Trophoblast cell (in vitro differentiated cells and primary cell): Measurements from ENCODE around the gene SYTL2.

ENCODE experiments used
- DNase-seq, 2 donors: peaks; one replicate each; pipeline ENCODE4 v3.0.0-alpha.2; 2016
- H2AFZ ChIP-seq: 2 replicates; pipeline ENCODE4 v1.6.1; 2013; ENCODE audit warnings: low read length, moderate library complexity, mild to moderate bottlenecking; ENCODE audit not compliant: insufficient read depth, poor library complexity
- H2AK5ac ChIP-seq: 2 replicates; pipeline ENCODE4 v1.6.1; 2013; ENCODE audit warnings: mild to moderate bottlenecking, low read length
- H2BK120ac ChIP-seq: 2 replicates; pipeline ENCODE4 v1.6.1; 2013; ENCODE audit warnings: low read length, mild to moderate bottlenecking, moderate library complexity; ENCODE audit not compliant: insufficient read depth, poor library complexity
- H2BK12ac ChIP-seq: 2 replicates; pipeline ENCODE4 v1.6.1; 2013; ENCODE audit warnings: mild to moderate bottlenecking, low read length, moderate library complexity
- H2BK5ac ChIP-seq: 2 replicates; pipeline ENCODE4 v1.6.1; 2013; ENCODE audit warnings: low read length, low read depth, moderate library complexity, mild to moderate bottlenecking; ENCODE audit not compliant: poor library complexity
- H3K14ac ChIP-seq: 2 replicates; pipeline ENCODE4 v1.6.1; 2013; ENCODE audit warnings: mild to moderate bottlenecking, low read length
- H3K18ac ChIP-seq: 2 replicates; pipeline ENCODE4 v1.6.1; 2013; ENCODE audit warnings: mild to moderate bottlenecking, low read length
- H3K23ac ChIP-seq: 2 replicates; pipeline ENCODE4 v1.6.1; 2013; ENCODE audit warnings: low read length
- H3K27ac ChIP-seq: 2 replicates; pipeline ENCODE4 v1.5.1; 2013; ENCODE audit warnings: low read depth, mild to moderate bottlenecking, inconsistent platforms, low read length, moderate library complexity
- H3K27me3 ChIP-seq: 2 replicates; pipeline ENCODE4 v1.6.1; 2013; ENCODE audit warnings: inconsistent platforms, mild to moderate bottlenecking, low read length, moderate library complexity; ENCODE audit not compliant: insufficient read depth
- H3K36me3 ChIP-seq, 2 experiments: 1 replicate in 1 of 2; 2 replicates in 1 of 2; pipeline ENCODE4 v1.6.1; 2013; ENCODE audit warnings: low read length in 2 of 2, mild to moderate bottlenecking in 2 of 2, moderate library complexity in 1 of 2; ENCODE audit not compliant: insufficient read depth in 2 of 2, control insufficient read depth in 1 of 2
- H3K4ac ChIP-seq: 2 replicates; pipeline ENCODE4 v1.6.1; 2013; ENCODE audit warnings: low read depth, mild to moderate bottlenecking, low read length, moderate library complexity
- H3K4me1 ChIP-seq, 2 experiments: 1 replicate in 1 of 2; 2 replicates in 1 of 2; pipeline ENCODE4 v1.6.1; 2013; ENCODE audit warnings: low read length in 2 of 2, mild to moderate bottlenecking in 2 of 2, moderate library complexity in 1 of 2; ENCODE audit not compliant: insufficient read depth in 2 of 2, control insufficient read depth in 1 of 2
- H3K4me2 ChIP-seq: 2 replicates; pipeline ENCODE4 v1.6.1; 2013; ENCODE audit warnings: inconsistent platforms, mild to moderate bottlenecking, low read length, moderate library complexity
- H3K4me3 ChIP-seq: 2 replicates; pipeline ENCODE4 v1.5.1; 2013; ENCODE audit warnings: mild to moderate bottlenecking, low read depth, low read length, inconsistent platforms
- H3K79me1 ChIP-seq: one replicate; pipeline ENCODE4 v1.6.1; 2013; ENCODE audit warnings: low read length
- H3K79me2 ChIP-seq: 2 replicates; pipeline ENCODE4 v1.6.1; 2013; ENCODE audit warnings: low read length, mild to moderate bottlenecking; ENCODE audit not compliant: control insufficient read depth, insufficient read depth, poor library complexity
- H3K9ac ChIP-seq: 2 replicates; pipeline ENCODE4 v1.6.1; 2013; ENCODE audit warnings: mild to moderate bottlenecking, low read length
- H3K9me3 ChIP-seq: 2 replicates; pipeline ENCODE4 v1.6.1; 2013; ENCODE audit warnings: low read depth, mild to moderate bottlenecking, control low read depth, inconsistent platforms, low read length; ENCODE audit not compliant: insufficient read depth
- H4K12ac ChIP-seq: 2 replicates; pipeline ENCODE4 v1.6.1; 2013; ENCODE audit warnings: low read depth, mild to moderate bottlenecking, low read length, moderate library complexity
- H4K8ac ChIP-seq: 2 replicates; pipeline ENCODE4 v1.6.1; 2013; ENCODE audit warnings: low read depth, mild to moderate bottlenecking, low read length, moderate library complexity
- H4K91ac ChIP-seq: one replicate; pipeline ENCODE4 v1.6.1; 2013; ENCODE audit warnings: low read depth, mild to moderate bottlenecking, low read length, moderate library complexity
- WGBS: extraction: QIAGEN DNeasy Blood & Tissue Kit; methylation state at CpG from one replicate; pipeline ENCODE4 v1.1.7; 2013; ENCODE audit warnings: missing lambda C conversion rate; ENCODE audit not compliant: insufficient read length, insufficient coverage; ENCODE audit errors: extremely low coverage; 5-methylcytosine and 5-hydroxymethylcytosine counted together

SYTL2 gene

DNA sequence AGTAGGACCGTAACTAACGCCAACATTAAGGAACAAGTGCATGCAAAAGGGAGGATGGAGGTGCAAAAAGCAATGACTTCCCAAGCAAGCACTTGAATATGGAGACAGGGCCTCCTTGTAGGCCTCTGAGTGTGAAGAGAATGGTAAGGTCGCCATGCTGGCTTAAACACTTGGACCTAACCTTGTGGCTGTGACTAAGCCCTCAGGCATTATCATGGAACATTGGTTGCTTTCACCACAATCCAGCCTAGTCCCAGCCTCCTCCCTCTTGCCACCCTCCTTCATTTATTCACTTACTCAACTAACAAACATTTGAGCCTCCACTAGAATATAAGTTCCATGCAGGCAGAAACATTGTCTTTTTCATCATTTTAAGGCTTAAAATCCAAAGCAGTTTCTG is 11.9 kb upstream of the SYTL2 start:
- Histone ChIP-seq H2BK5ac (no peak overlapping the region), H3K79me1 (peaks cover 2% of the 10 kb centered on the region), H2AFZ (no peak overlapping the region), H2BK120ac (no peak overlapping the region), H3K27me3 (no peaks in the 10 kb centered on the region), H3K9me3 (no peaks in the 10 kb centered on the region), H3K36me3 (no peaks in the 10 kb centered on the region), H3K9ac (no peak overlapping the region), H2AK5ac (no peak overlapping the region), H2BK12ac (no peak overlapping the region), H3K18ac (no peak overlapping the region), H3K4ac (no peak overlapping the region), H4K91ac (no peak overlapping the region), H3K27ac (no peak overlapping the region), H4K12ac (no peak overlapping the region), H3K4me2 (no peak overlapping the region), H3K4me1 (peaks cover 11 to 13% of the 10 kb centered on the region in 2 experiments), H3K14ac (no peak overlapping the region), H4K8ac (no peak overlapping the region), H3K4me3 (no peak overlapping the region), H3K79me2 (no peaks in the 10 kb centered on the region), H3K23ac (no peak overlapping the region)
- DNase-seq, result no peak
- no CpG with 5 or more reads among the region's 3 CpGs for WGBS

DNA sequence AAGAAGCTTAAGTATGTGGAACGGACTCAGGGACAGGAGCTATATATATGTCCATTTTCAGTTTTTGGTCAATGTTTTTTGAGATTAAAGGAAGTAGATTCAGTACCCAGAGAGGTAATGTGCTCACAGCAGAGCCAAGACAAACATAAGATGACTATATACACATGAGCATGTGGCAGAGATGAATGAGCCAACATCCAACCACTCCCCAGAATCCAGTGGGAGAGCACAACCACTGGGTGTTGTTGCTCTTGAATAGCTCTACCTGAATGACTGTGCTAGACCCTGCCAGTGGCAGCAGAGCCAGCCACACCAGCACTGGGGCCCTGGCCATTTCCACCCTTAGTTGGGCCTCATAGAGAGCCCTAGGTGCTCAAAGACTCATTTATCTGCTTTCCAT is 10.7 kb upstream of the SYTL2 start:
- Histone ChIP-seq H3K9ac (no peak overlapping the region), H3K18ac (no peak overlapping the region), H4K91ac (no peak overlapping the region), H4K12ac (no peak overlapping the region), H3K14ac (no peak overlapping the region), H3K23ac (no peak overlapping the region), H3K79me2 (no peaks in the 10 kb centered on the region), H2AK5ac (no peak overlapping the region), H3K4me1 (peaks cover 5% of the 10 kb centered on the region in 2 experiments), H3K27ac (no peak overlapping the region), H4K8ac (no peak overlapping the region), H2AFZ (no peak overlapping the region), H3K4me2 (no peak overlapping the region), H2BK120ac (no peak overlapping the region), H3K27me3 (no peaks in the 10 kb centered on the region), H3K4me3 (no peak overlapping the region), H2BK5ac (no peak overlapping the region), H3K9me3 (no peaks in the 10 kb centered on the region), H3K4ac (no peak overlapping the region), H3K36me3 (no peaks in the 10 kb centered on the region), H3K79me1 (no peaks in the 10 kb centered on the region), H2BK12ac (no peak overlapping the region)
- WGBS, result no CpG with 5 or more reads among the region's 1 CpG
- DNase-seq, result no peak

DNA sequence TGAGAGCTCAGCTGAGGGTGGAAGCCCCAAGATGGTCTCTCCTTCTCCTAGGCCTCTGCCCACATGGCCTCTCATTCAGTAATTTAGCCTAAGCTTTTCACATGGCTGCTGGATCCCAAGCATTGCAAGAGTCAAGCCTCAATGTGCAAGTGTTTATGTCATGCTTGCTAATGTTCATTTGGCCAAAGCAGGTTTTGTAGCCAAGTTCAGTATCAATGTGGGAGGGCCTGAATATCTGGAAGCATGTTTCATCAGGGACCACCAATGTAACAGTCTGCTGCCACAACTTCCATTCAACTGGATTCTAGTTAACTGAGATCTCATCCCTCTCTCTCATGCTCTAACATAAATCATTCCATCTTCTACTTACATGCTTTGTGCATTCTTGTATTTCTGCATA is 8.5 kb upstream of the SYTL2 start:
- Histone ChIP-seq H2AK5ac (no peak overlapping the region), H3K79me1 (no peaks in the 10 kb centered on the region), H3K4me1 (no peaks in the 10 kb centered on the region), H3K4ac (no peak overlapping the region), H3K27ac (no peak overlapping the region), H2BK120ac (no peak overlapping the region), H3K4me3 (no peak overlapping the region), H3K14ac (no peak overlapping the region), H3K18ac (no peak overlapping the region), H2AFZ (no peak overlapping the region), H4K12ac (no peak overlapping the region), H4K91ac (no peak overlapping the region), H3K27me3 (no peaks in the 10 kb centered on the region), H4K8ac (no peak overlapping the region), H2BK5ac (no peak overlapping the region), H3K36me3 (no peaks in the 10 kb centered on the region), H2BK12ac (no peak overlapping the region), H3K4me2 (no peak overlapping the region), H3K23ac (no peak overlapping the region), H3K79me2 (no peaks in the 10 kb centered on the region), H3K9me3 (no peaks in the 10 kb centered on the region), H3K9ac (no peak overlapping the region)
- DNase-seq, result no peak

GRCh38 chr11:85815186-85815931 is 4.4 kb upstream of the SYTL2 start:
- Histone ChIP-seq H3K4ac (no peak overlapping the region), H2AFZ (no peak overlapping the region), H3K4me1 (peaks cover 2 to 7% of the 10 kb centered on the region in 2 experiments), H3K18ac (no peak overlapping the region), H2BK12ac (no peak overlapping the region), H2BK120ac (no peak overlapping the region), H4K91ac (no peak overlapping the region), H3K36me3 (no peaks in the 10 kb centered on the region), H4K12ac (no peak overlapping the region), H2BK5ac (no peak overlapping the region), H3K79me2 (no peaks in the 10 kb centered on the region), H3K23ac (no peak overlapping the region), H3K9me3 (no peaks in the 10 kb centered on the region), H3K4me3 (no peak overlapping the region), H3K27me3 (no peaks in the 10 kb centered on the region), H3K9ac (no peak overlapping the region), H3K14ac (no peak overlapping the region), H2AK5ac (no peak overlapping the region), H4K8ac (no peak overlapping the region), H3K27ac (no peak overlapping the region), H3K79me1 (peaks cover 3% of the 10 kb centered on the region), H3K4me2 (no peak overlapping the region)
- DNase-seq, result no peak
- WGBS, result no CpG with 5 or more reads among the region's 4 CpGs
